GM18519 (cell line): Measurements from ENCODE around the gene IQCH.

ENCODE experiments used
- ATAC-seq: cut with Tn5 transposase; IDR thresholded peaks from one replicate; pipeline ENCODE4 v1.9.1; 2021; ENCODE audit warnings: mild to moderate bottlenecking, moderate library complexity; ENCODE audit not compliant: unreplicated experiment, low FRiP score

IQCH gene

GRCh38 chr15:67385971-67386370 lies 131.4 kb downstream of the IQCH start:
- no peak for ATAC-seq

GRCh38 chr15:67386947-67387346 lies 132.4 kb downstream of the IQCH start:
- no peak for ATAC-seq

- ATAC-seq, result no peak
These were observed 135.4 kb downstream of the IQCH start for GRCh38 chr15:67389975-67390374.

GRCh38 chr15:67394873-67395639 lies 140.5 kb downstream of the IQCH start:
- no peak for ATAC-seq

- no peak for ATAC-seq
These were observed 141.5 kb downstream of the IQCH start for GRCh38 chr15:67396114-67396513.

GRCh38 chr15:67397139-67397538 lies 142.6 kb downstream of the IQCH start:
- ATAC-seq, result no peak

- no peak for ATAC-seq
These were observed 145.3 kb downstream of the IQCH start for GRCh38 chr15:67399925-67400324.

GRCh38 chr15:67400890-67401289 lies 146.3 kb downstream of the IQCH start:
- ATAC-seq, result no peak

- no peak for ATAC-seq
These were observed 146.8 kb downstream of the IQCH start for GRCh38 chr15:67401336-67401735.

- no peak for ATAC-seq
These were observed 149.0 kb downstream of the IQCH start for GRCh38 chr15:67403428-67404154.

- ATAC-seq, result no peak
These were observed 150.9 kb downstream of the IQCH start for GRCh38 chr15:67405208-67406191.

GRCh38 chr15:67406257-67406861 lies 151.8 kb downstream of the IQCH start:
- no peak for ATAC-seq

GRCh38 chr15:67407786-67408185 lies 153.2 kb downstream of the IQCH start:
- ATAC-seq, result no peak

GRCh38 chr15:67409175-67409574 lies 154.6 kb downstream of the IQCH start:
- ATAC-seq, result no peak

- ATAC-seq, result no peak
These were observed 156.9 kb downstream of the IQCH start for GRCh38 chr15:67411486-67411885.

- ATAC-seq, result no peak
These were observed 159.3 kb downstream of the IQCH start for GRCh38 chr15:67413770-67414390.

- ATAC-seq, result no peak
These were observed 160.6 kb downstream of the IQCH start for GRCh38 chr15:67415181-67415580.

GRCh38 chr15:67416891-67417290 lies 162.3 kb downstream of the IQCH start:
- no peak for ATAC-seq

GRCh38 chr15:67419705-67420104 lies 165.1 kb downstream of the IQCH start:
- no peak for ATAC-seq

- ATAC-seq, result no peak
These were observed 165.6 kb downstream of the IQCH start for GRCh38 chr15:67420137-67420536.
